Breast epithelium (tissue), 4 donors: ENCODE data around the gene INS. TPM values are rescaled to one million over a fixed set of nuclear protein-coding genes. Genes with fewer than 3 reads are reported as not detected.
A peak's percentile ranks its signal among the peaks of the same experiment; 100 is the strongest.

Experiments
- DNase-seq, 2 donors: peaks; one replicate each; pipeline ENCODE4 v3.0.0-alpha.2; 2019; ENCODE audit warnings: low spot score in 2 of 2
- H3K27ac ChIP-seq, 2 donors: fragments of 200-600 bp; sonication (generic) in 1 of 2; one replicate each; pipeline ENCODE4 v1.5.1; 2016 to 2019; ENCODE audit warnings: mild to moderate bottlenecking in 1 of 2
- H3K27me3 ChIP-seq, 2 donors: fragments of 200-600 bp; sonication (generic) in 1 of 2; one replicate each; pipeline versions ENCODE4 v1.5.1 to v1.6.0; 2017 to 2019; ENCODE audit warnings: control low read depth in 1 of 2, mild to moderate bottlenecking in 1 of 2
- H3K36me3 ChIP-seq: fragments of 200-600 bp; one replicate; pipeline ENCODE4 v1.5.1; 2019
- H3K4me1 ChIP-seq, 2 donors: fragments of 200-600 bp; sonication (generic); one replicate each; pipeline ENCODE4 v1.5.1; 2016 to 2019; ENCODE audit warnings: control low read depth in 1 of 2
- H3K4me3 ChIP-seq, 3 donors: fragments of 200-600 bp; sonication (generic); 1 replicate in 2 of 3; 2 replicates in 1 of 3; pipeline ENCODE4 v1.5.1; 2016 to 2019; ENCODE audit warnings: mild to moderate bottlenecking in 3 of 3, moderate library complexity in 2 of 3
- H3K9me3 ChIP-seq, 2 donors: fragments of 200-600 bp; sonication (generic) in 1 of 2; one replicate each; pipeline ENCODE4 v1.5.1; 2016 to 2019; ENCODE audit warnings: control low read depth in 1 of 2
- POLR2A ChIP-seq: fragments of 450-650 bp; IDR thresholded peaks from one replicate; pipeline ENCODE4 v1.6.1; 2016; ENCODE audit warnings: antibody characterized with exemption, mild to moderate bottlenecking, moderate library complexity
- POLR2AphosphoS5 ChIP-seq, 3 donors: sonication (generic); formaldehyde crosslinking; IDR thresholded peaks; one replicate each; pipeline ENCODE4 v1.6.1; 2017; ENCODE audit warnings: antibody characterized with exemption in 3 of 3
- intact Hi-C: fragments of 100-400 bp; cut with DNase I; formaldehyde crosslinking; loops from one replicate; pipeline ENCODE4 v1.15.1; 2023; ENCODE audit warnings: low total_unique reads
- total RNA-seq, 3 donors: library from RNA; depleted of rRNA; stranded (reverse); fragments of >200 nt; gene quantifications; one replicate each; pipeline ENCODE4 v1.1.0, GENCODE V29; 2016
- TF ChIP-seq, protein P1 (sequence below), 3 donors: fragments of 450-650 bp; IDR thresholded peaks; one replicate each; pipeline ENCODE4 v1.5.1; 2016 to 2017; ENCODE audit warnings: antibody characterized with exemption in 3 of 3, mild to moderate bottlenecking in 3 of 3, moderate library complexity in 3 of 3

INS gene
- total RNA-seq, 3 donors from 2014 or later = not detected

DNA sequence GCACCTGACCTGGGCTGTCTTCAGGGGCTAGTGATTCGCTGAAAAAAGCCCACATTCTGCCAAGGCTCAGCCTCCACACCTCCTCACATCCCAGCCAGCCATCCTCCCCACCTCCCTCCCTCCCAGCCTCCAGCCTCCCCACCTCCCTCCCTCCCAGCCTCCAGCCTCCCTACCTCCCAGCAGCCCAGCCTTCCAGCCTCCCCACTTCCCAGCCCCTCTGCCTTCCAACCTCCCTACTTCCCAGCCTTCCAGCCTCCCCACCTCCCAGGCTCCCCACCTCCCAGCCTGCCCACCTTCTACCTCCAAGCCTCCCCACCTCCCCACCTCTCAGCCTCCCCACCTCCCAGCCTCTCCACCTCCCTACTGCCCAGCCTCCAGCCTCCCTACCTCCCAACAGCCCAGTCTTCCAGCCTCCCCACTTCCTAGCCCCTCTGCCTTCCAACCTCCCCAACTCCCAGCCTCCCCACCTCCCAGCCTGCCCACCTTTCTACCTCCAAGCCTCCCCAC lies 44.3 kb upstream of the INS start:
- Histone ChIP-seq H3K27me3 (no peaks in the 10 kb centered on the region), H3K27ac (no peak overlapping the region), H3K36me3 (no peaks in the 10 kb centered on the region), H3K9me3 (no peaks in the 10 kb centered on the region), H3K4me1 (peaks cover 7 to 16% of the 10 kb centered on the region in 2 donors), H3K4me3 (no peak overlapping the region)
- TF ChIP-seq, protein P1, sequence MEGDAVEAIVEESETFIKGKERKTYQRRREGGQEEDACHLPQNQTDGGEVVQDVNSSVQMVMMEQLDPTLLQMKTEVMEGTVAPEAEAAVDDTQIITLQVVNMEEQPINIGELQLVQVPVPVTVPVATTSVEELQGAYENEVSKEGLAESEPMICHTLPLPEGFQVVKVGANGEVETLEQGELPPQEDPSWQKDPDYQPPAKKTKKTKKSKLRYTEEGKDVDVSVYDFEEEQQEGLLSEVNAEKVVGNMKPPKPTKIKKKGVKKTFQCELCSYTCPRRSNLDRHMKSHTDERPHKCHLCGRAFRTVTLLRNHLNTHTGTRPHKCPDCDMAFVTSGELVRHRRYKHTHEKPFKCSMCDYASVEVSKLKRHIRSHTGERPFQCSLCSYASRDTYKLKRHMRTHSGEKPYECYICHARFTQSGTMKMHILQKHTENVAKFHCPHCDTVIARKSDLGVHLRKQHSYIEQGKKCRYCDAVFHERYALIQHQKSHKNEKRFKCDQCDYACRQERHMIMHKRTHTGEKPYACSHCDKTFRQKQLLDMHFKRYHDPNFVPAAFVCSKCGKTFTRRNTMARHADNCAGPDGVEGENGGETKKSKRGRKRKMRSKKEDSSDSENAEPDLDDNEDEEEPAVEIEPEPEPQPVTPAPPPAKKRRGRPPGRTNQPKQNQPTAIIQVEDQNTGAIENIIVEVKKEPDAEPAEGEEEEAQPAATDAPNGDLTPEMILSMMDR (IDR thresholded peaks at IDR 0.05) = no peak
- no peak for TF ChIP-seq POLR2AphosphoS5 (IDR thresholded peaks at IDR 0.05)
- no peak for TF ChIP-seq POLR2A
- peak in 1 of 2 donors; percentile 25 for DNase-seq
- intact Hi-C loops = no loop called here

DNA sequence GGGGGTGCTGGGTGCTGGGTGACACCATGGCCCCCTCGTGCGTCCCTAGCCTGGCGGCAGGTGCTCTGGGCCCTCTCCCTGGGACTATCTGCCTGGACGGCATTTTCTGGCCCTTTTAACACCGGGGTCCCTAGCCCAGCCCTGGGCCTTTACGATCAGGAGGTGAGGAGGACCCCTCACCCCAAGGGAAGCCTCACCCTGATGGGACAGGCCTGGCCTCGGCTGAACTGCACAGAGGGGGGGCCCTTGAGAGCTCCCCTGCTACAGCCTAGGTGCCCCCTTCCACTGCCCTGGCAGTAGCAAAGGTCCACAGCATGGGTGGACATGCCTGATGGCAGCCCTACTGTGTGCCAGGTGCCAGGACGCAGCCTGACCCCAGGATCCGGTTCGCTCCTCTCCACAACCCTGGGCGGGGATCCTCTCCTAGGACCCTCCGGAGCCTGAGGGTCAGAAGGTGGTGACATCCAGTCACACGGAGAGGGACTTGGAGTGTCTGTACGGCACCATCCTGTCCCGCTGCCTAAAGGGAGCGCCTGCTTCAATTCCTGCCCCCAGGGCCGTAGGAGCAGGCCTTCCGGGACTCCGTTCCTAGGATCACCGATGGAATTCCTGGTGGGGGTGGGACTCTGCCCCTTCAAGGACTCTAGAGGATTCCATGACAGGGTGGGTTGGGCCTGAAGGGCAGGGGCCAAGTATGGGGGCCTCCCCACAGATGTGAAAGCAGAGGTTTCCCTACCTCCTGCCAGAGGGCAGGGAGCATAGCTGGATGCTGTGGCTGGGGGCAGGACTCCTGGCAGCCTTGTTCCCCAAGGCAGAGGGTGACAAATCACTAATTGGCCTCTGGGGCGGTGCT lies 43.6 kb upstream of the INS start:
- TF ChIP-seq POLR2A (no peak), POLR2AphosphoS5 (IDR thresholded peaks at IDR 0.05) (no peak)
- TF ChIP-seq, protein P1 (IDR thresholded peaks at IDR 0.05) = no peak
- H3K4me3 ChIP-seq = no peak overlapping the region
- no peaks in the 10 kb centered on the region for H3K27me3 ChIP-seq
- peak in 1 of 2 donors; percentile 25 for DNase-seq
- H3K36me3 ChIP-seq = no peaks in the 10 kb centered on the region
- no peaks in the 10 kb centered on the region for H3K9me3 ChIP-seq
- H3K4me1 ChIP-seq = peaks cover 7 to 16% of the 10 kb centered on the region in 2 donors
- intact Hi-C loops = no loop called here
- H3K27ac ChIP-seq = no peak overlapping the region

- intact Hi-C loops = no loop called here
- Histone ChIP-seq H3K9me3 (no peaks in the 10 kb centered on the region), H3K27me3 (no peaks in the 10 kb centered on the region), H3K36me3 (no peaks in the 10 kb centered on the region), H3K4me1 (peaks cover 4 to 14% of the 10 kb centered on the region in 2 donors), H3K27ac (peak overlapping the region in 1 of 2 donors; percentile 85), H3K4me3 (no peak overlapping the region)
- peak in 1 of 2 donors; percentile 25 for DNase-seq
- TF ChIP-seq, protein P1 (IDR thresholded peaks at IDR 0.05) = no peak
- TF ChIP-seq POLR2A = no peak
- no peak for TF ChIP-seq POLR2AphosphoS5 (IDR thresholded peaks at IDR 0.05)
Observed at GRCh38 chr11:2203440-2204259, 42.6 kb upstream of the INS start.

DNA sequence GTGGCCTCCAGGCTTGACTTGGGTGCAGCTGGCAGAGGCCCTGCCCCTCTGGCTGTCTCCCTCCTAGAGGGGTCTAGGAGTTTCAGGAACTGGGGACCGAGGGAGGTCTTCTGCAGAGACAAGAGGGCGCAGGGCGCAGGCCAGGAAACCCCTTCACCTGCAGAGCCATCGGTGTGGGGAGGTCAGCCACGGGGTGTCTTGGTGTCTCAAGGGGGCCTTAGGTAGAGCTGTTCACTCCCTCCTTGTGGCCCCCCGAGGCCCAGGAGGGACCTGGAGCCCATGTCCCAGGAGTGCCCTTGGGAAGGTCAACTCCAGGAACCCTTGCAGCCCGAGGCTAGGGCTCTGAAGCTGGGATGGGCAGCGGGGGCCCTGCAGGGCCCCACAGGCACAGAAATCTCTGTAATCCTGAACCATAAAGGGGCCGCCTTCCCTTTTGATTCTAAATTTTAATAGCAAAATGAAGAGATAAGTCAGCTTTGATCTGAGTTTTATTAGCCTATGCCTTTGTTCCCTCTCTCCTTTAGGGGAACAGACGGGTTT lies 42.0 kb upstream of the INS start:
- H3K4me1 ChIP-seq = peaks cover 0 to 8% of the 10 kb centered on the region in 2 donors
- no peaks in the 10 kb centered on the region for H3K36me3 ChIP-seq
- no peak for TF ChIP-seq POLR2A
- H3K27me3 ChIP-seq = no peaks in the 10 kb centered on the region
- intact Hi-C loops = no loop called here
- DNase-seq = peak in 1 of 2 donors; percentile 6
- H3K4me3 ChIP-seq = no peak overlapping the region
- peak overlapping the region; percentile 85 to 91 for H3K27ac ChIP-seq
- H3K9me3 ChIP-seq = no peaks in the 10 kb centered on the region

DNA sequence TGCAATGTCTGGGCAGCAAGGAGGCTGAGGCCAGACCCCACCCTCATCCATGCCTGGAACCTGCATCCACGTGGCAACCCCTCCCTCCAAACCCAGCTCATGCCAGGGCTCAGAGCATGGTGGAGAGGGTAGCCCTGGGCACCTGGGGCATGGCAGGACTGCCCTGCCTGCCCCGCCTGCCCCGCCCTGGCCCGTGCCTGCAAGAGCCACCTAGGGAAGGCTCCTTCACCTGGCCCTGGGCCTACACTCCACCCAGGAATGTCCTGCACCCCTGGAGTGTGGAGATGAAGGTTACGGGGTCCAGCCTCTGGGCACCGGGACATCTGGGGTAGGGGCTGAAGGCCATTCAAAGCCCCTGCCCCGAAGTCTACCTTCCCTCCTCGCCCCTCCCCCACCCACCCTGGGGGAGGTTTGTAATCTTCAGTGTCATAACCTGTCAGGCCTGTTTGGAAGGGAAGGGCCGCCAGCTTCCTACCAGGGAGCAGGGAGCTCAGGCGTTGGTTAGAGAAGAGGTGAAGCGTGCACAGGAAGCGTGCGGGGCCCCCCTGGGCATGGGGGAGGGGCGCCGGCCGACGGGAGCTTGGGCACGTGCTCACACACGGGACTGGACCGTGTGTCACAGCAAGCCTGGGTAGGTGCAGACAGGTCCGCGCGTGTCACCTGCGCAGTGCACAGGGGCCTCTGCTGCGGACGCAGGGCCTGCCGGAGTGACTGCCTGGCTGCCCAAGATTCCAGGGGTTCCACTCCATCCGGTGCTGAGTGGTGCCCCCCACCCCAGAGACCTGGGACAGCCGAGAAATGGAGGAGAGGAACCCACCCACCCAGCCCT lies 41.3 kb upstream of the INS start:
- TF ChIP-seq, protein P1 (IDR thresholded peaks at IDR 0.05) = no peak
- TF ChIP-seq POLR2AphosphoS5 (IDR thresholded peaks at IDR 0.05) (peak; percentile 12 to 83 (median 45)), POLR2A (no peak)
- no peaks in the 10 kb centered on the region for H3K36me3 ChIP-seq
- no peaks in the 10 kb centered on the region for H3K27me3 ChIP-seq
- no peaks in the 10 kb centered on the region for H3K9me3 ChIP-seq
- H3K4me1 ChIP-seq = peaks cover 0 to 5% of the 10 kb centered on the region in 2 donors
- intact Hi-C loops = no loop called here
- peak; percentile 91 to 93 for DNase-seq
- peak overlapping the region; percentile 85 to 91 for H3K27ac ChIP-seq
- peak overlapping the region in 1 of 3 donors; percentile 19 for H3K4me3 ChIP-seq
